ENCODE results near the gene OR7C2. TPM values are rescaled to one million over a fixed set of nuclear protein-coding genes. Genes with fewer than 3 reads are reported as not detected.

OR7C2 gene
- total RNA-seq, 1 experiment from 2014 or later = not detected

DNA sequence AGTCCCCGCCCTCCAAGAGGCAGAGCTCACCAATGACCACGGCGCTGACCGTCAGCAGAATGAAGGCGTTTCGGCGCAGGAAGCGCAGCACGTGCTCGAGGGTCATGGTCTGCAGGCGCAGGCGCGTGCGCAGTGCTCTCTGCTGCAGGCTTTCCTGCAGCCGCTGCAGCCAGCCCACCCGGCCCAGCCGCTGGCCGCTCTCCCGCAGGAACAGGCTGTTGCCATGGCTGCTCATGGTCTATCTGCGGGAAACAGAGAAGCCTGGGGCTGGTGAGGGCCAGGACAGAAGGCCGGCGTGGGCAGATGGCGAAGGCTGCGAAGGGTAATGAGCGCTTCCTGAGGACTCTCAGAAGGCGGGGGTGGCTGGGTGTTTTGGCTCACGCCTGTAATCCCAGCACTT lies 31.4 kb downstream of the OR7C2 start:
- in situ Hi-C loops (cut with HindIII; ENCODE audit: low pct_unique_long_range_greater_than_20kb, low sequenced_read_pairs) = no loop called here
- DNase-seq (ENCODE audit: low read depth, low spot score) = peak; percentile 42

GRCh38 chr19:14974488-14974887 lies 33.2 kb downstream of the OR7C2 start:
- no peak for DNase-seq (ENCODE audit: low read depth, low spot score)
- in situ Hi-C loops (cut with HindIII; ENCODE audit: low pct_unique_long_range_greater_than_20kb, low sequenced_read_pairs) = no loop called here

GRCh38 chr19:14977128-14977527 lies 35.8 kb downstream of the OR7C2 start:
- in situ Hi-C loops (cut with HindIII; ENCODE audit: low pct_unique_long_range_greater_than_20kb, low sequenced_read_pairs) = no loop called here
- DNase-seq (ENCODE audit: low read depth, low spot score) = peak; percentile 20

- DNase-seq (ENCODE audit: low read depth, low spot score) = no peak
- in situ Hi-C loops (cut with HindIII; ENCODE audit: low pct_unique_long_range_greater_than_20kb, low sequenced_read_pairs) = no loop called here
Measured at GRCh38 chr19:14978161-14978776, 37.0 kb downstream of the OR7C2 start.

DNA sequence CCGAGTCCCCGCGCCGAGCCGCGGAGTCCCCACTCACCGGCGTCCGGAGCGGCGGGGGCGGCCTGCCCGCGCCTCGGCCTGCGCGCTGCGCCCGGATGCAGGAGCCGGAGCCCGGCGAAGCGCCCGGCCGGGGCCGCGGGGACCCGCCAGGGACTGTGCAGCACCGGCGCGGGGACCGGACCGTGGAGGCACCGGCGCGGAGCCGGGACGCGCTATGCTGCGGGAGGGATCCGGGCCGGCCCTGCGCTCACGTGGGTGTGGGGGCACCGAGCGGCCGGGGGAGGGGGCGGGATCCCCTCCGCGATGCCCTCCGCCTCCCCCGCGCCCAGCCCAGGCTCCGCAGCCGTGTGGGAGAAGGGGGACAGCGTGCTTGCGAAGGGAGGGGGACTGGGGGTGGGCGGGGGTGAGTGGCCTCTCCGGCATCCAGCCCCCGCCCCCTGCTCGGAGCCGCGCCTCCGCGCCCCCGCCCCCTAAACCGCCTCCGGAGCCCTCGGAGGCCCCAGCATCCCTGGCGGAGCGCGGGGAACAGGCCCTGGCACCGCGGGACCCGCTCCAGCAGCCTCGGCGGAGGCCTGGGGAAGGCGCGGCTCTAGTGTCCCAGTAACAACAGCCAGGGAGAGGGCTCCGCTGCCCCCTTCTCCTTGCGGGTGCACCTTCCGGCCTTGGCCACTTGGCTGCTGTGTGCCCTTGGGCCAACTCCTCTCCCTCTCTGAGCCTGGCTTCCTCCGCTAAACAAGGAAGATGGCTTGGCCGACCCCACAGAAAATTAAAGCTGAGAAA lies 38.4 kb downstream of the OR7C2 start, which contains the start of gene SLC1A6:
Gene SLC1A6, minus strand, starts transcription at position 389 of the 780 bp plus-strand sequence. CDS start 6,954 bp downstream, outside the sequence.
- DNase-seq (ENCODE audit: low read depth, low spot score) = no peak

DNA sequence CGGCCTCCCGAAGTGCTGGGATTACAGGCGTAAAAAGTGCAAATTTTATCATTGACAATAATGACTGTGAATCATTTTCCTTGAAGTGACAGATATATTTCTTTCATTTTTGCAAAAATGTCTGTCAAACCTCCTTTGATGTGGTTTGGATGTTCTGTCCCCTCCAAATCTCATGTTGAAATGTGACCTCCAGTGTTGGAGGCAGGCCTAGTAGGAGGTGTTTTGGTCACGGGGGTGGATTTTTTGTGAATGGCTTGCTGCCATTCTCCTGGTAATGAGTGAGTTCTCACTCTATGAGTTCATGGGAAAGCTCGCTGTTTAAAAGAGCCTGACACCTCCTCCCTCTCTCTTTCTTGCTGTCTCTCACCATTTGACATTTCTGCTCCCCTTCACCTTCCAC lies 43.8 kb downstream of the OR7C2 start:
- no peak for DNase-seq (ENCODE audit: low read depth, low spot score)
- in situ Hi-C loops (cut with HindIII; ENCODE audit: low pct_unique_long_range_greater_than_20kb, low sequenced_read_pairs) = no loop called here

More for the DNA sequence above, 38.4 kb downstream of the OR7C2 start, which contains the start of gene SLC1A6:
- in situ Hi-C loops (cut with HindIII; ENCODE audit: low pct_unique_long_range_greater_than_20kb, low sequenced_read_pairs) = no loop called here

Other genes starting within 250 kb of the OR7C2 start
- gene ADGRE2, start 162.9 kb upstream of the OR7C2 start, total RNA-seq (2014; rRNA removed; shearing (Covaris generic)) = 0.29 and 0.59 TPM in 2 replicates
- gene OR7A5, start 106.3 kb upstream of the OR7C2 start, total RNA-seq (2014; rRNA removed; shearing (Covaris generic)) = 0.43 and 0.79 TPM in 2 replicates
- gene OR7C1, start 106.3 kb upstream of the OR7C2 start, total RNA-seq (2014; rRNA removed; shearing (Covaris generic)) = 0.05 and 0.11 TPM in 2 replicates
- not detected in 2 replicates for gene OR7A10, start 92.6 kb upstream of the OR7C2 start, total RNA-seq (2014; rRNA removed; shearing (Covaris generic))
- not detected in 2 replicates for gene OR7A17, start 55.4 kb upstream of the OR7C2 start, total RNA-seq (2014; rRNA removed; shearing (Covaris generic))
- gene SLC1A6, start 38.4 kb downstream of the OR7C2 start, total RNA-seq (2014; rRNA removed; shearing (Covaris generic)) = not detected in 2 replicates
- gene CASP14, start 108.0 kb downstream of the OR7C2 start, total RNA-seq (2014; rRNA removed; shearing (Covaris generic)) = not detected in 2 replicates
- gene OR1I1, start 140.7 kb downstream of the OR7C2 start, total RNA-seq (2014; rRNA removed; shearing (Covaris generic)) = not detected in 2 replicates
- 9.2 and 11.4 TPM in 2 replicates for gene SYDE1, start 165.9 kb downstream of the OR7C2 start, total RNA-seq (2014; rRNA removed; shearing (Covaris generic))